Activated CD4-positive, alpha-beta T cell treated with anti-CD3 and anti-CD28 coated beads, Interleukin-2, amount 50 U/mL, for 4 hours (primary cell): ENCODE data around the gene SCIN.
"Not testable (repeated sequence)": the region's sequence is repeated elsewhere in the genome, so short reads cannot be mapped to it uniquely, and the experiment has no call there.

ENCODE experiments used
- DNase-seq, 2 experiments: peaks; one replicate each; pipeline ENCODE4 v3.0.0-alpha.2; 2020

Gene SCIN

GRCh38 chr7:12690041-12690878 is 119.7 kb downstream of the SCIN start:
- no peak for DNase-seq

GRCh38 chr7:12691388-12691787 is 120.9 kb downstream of the SCIN start:
- not testable (repeated sequence) for DNase-seq

GRCh38 chr7:12692035-12692434 is 121.5 kb downstream of the SCIN start:
- no peak for DNase-seq

- no peak for DNase-seq
These were observed 122.1 kb downstream of the SCIN start for GRCh38 chr7:12692479-12693259.

- no peak for DNase-seq
These were observed 124.3 kb downstream of the SCIN start for GRCh38 chr7:12694817-12695216.

GRCh38 chr7:12695965-12696364 is 125.4 kb downstream of the SCIN start:
- DNase-seq: no peak

- DNase-seq: no peak
These were observed 128.8 kb downstream of the SCIN start for GRCh38 chr7:12699299-12699698.

- DNase-seq: no peak
These were observed 130.9 kb downstream of the SCIN start for GRCh38 chr7:12701433-12701832.

GRCh38 chr7:12703881-12704280 is 133.4 kb downstream of the SCIN start:
- DNase-seq: no peak

- DNase-seq: no peak
These were observed 135.4 kb downstream of the SCIN start for GRCh38 chr7:12705878-12706277.

- no peak for DNase-seq
These were observed 136.5 kb downstream of the SCIN start for GRCh38 chr7:12706900-12707536.

- DNase-seq: no peak
These were observed 137.8 kb downstream of the SCIN start for GRCh38 chr7:12708314-12708713.
